OCI-LY7 (cell line): Measurements from ENCODE around the gene PKD1. TPM values are rescaled to one million over a fixed set of nuclear protein-coding genes. Genes with fewer than 3 reads are reported as not detected.
A peak's percentile ranks its signal among the peaks of the same experiment; 100 is the strongest.

Source experiments
- BruUV-seq: library from RNA; stranded (reverse); fragments of 400-500 nt; replicated peaks from 2 replicates; lab custom pipeline; 2021; lab: Mats Ljungman, UMichigan
- CTCF ChIA-PET: fragments of 300-600 bp; sonication (Branson Sonifier 250); formaldehyde crosslinking; loops from one replicate; lab custom pipeline; 2022; ENCODE audit warnings: antibody characterized with exemption; ENCODE audit not compliant: unreplicated experiment; lab: Charles Lee
- POLR2A ChIA-PET: fragments of 300-600 bp; sonication (Branson Sonifier 250); formaldehyde crosslinking; loops from one replicate; lab custom pipeline; 2022; ENCODE audit warnings: antibody characterized with exemption; lab: Charles Lee
- DNase-seq: peaks from one replicate; pipeline ENCODE4 v3.0.0-alpha.2; 2015; ENCODE audit warnings: low spot score
- H2AFZ ChIP-seq: fragments of 200-600 bp; sonication (generic), shearing (Covaris generic); 2 replicates; pipeline ENCODE4 v1.6.1; 2014; ENCODE audit warnings: mild to moderate bottlenecking, antibody characterized with exemption, low read length, moderate library complexity
- H3K27ac ChIP-seq: fragments of 200-600 bp; sonication (generic); 2 replicates; pipeline ENCODE4 v1.5.1; 2014; ENCODE audit warnings: mixed run types, low read depth, mild to moderate bottlenecking, moderate library complexity, low read length, inconsistent platforms; ENCODE audit not compliant: poor library complexity, severe bottlenecking
- H3K36me3 ChIP-seq: fragments of 200-600 bp; sonication (generic); 2 replicates; pipeline ENCODE4 v1.6.1; 2014; ENCODE audit warnings: mild to moderate bottlenecking, antibody characterized with exemption, low read length, moderate library complexity, mixed read lengths; ENCODE audit not compliant: insufficient read depth
- H3K4me1 ChIP-seq: fragments of 200-600 bp; sonication (generic); 2 replicates; pipeline ENCODE4 v1.5.1; 2014; ENCODE audit warnings: mild to moderate bottlenecking, low read length; ENCODE audit not compliant: insufficient read depth, poor library complexity, severe bottlenecking
- H3K4me2 ChIP-seq: fragments of 200-600 bp; sonication (generic); 2 replicates; pipeline ENCODE4 v1.6.1; 2014; ENCODE audit warnings: mild to moderate bottlenecking, low read length
- H3K4me3 ChIP-seq: fragments of 200-600 bp; sonication (generic); 2 replicates; pipeline ENCODE4 v1.5.1; 2014; ENCODE audit warnings: mild to moderate bottlenecking, low read depth, low read length; ENCODE audit not compliant: poor library complexity, severe bottlenecking
- H3K79me2 ChIP-seq: fragments of 200-600 bp; sonication (generic); 2 replicates; pipeline ENCODE4 v1.6.1; 2016; ENCODE audit warnings: low read depth, mild to moderate bottlenecking, low read length, moderate library complexity, mixed read lengths; ENCODE audit not compliant: insufficient read depth
- H3K9me2 ChIP-seq: fragments of 200-600 bp; sonication (generic); 2 replicates; pipeline ENCODE4 v1.6.1; 2016; ENCODE audit warnings: mild to moderate bottlenecking, low read length, mixed read lengths; ENCODE audit not compliant: insufficient read depth
- H3K9me3 ChIP-seq: fragments of 200-600 bp; sonication (generic); 2 replicates; pipeline ENCODE4 v1.6.1; 2014; ENCODE audit warnings: mild to moderate bottlenecking, mixed run types, low read length, mixed read lengths
- H4K20me1 ChIP-seq: fragments of 200-600 bp; sonication (generic); 2 replicates; pipeline ENCODE4 v1.6.1; 2014; ENCODE audit warnings: mild to moderate bottlenecking, antibody characterized with exemption, low read length, moderate library complexity, mixed read lengths; ENCODE audit not compliant: insufficient read depth
- EZH2phosphoT487 ChIP-seq: fragments of 200-600 bp; sonication (generic); IDR thresholded peaks from 2 replicates; pipeline ENCODE4 v1.6.1; 2018; ENCODE audit warnings: low read depth, borderline replicate concordance, mild to moderate bottlenecking, mixed run types, antibody characterized with exemption, low read length, moderate library complexity, mixed read lengths
- intact Hi-C: fragments of 100-400 bp; cut with micrococcal nuclease; formaldehyde crosslinking; loops from one replicate; pipeline ENCODE4 v1.10.0; 2022; ENCODE audit not compliant: unreplicated experiment
- total RNA-seq, 2 experiments: library from RNA; depleted of rRNA in 1 of 2; stranded (reverse); fragments of >200 nt in 1 of 2; shearing (Covaris generic) in 1 of 2; gene quantifications; 2 replicates each; pipeline ENCODE4 v1.2.3, GENCODE V29; 2014 to 2022
- TF ChIP-seq, protein P1 (sequence below): fragments of 200-600 bp; sonication (generic); conservative IDR thresholded peaks from 2 replicates; pipeline ENCODE4 v1.5.1; 2014; ENCODE audit warnings: mild to moderate bottlenecking, antibody characterized with exemption, low read length, moderate library complexity, mixed read lengths

Gene PKD1
- total RNA-seq, 2 experiments from 2014 or later: 87.4 to 112 TPM

DNA sequence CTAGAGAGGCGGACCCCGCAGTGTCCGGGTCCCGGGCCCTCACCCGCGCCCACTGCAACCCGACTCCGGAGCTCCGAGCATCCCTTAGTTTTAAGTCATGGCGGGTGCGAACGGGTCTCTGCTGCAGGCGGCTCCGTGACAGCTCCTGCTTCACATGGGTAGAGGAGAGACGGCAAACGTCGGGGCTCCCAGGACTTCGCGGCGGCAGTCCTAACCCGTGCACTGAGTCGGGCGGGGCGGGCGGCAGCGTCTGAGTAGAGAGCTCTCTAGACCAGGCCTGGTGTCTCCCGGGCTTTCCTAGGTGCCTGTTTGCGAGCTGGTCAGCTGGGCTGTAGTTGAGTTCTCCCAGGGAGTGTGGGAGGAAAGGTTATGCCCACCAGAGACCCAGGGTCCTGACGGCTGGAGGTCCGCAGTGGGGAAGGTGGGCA lies 87.6 kb downstream of the PKD1 start:
- H3K4me1 ChIP-seq: peaks cover 20% of the 10 kb centered on the region
- TSS peak; percentile 72 for BruUV-seq

DNA sequence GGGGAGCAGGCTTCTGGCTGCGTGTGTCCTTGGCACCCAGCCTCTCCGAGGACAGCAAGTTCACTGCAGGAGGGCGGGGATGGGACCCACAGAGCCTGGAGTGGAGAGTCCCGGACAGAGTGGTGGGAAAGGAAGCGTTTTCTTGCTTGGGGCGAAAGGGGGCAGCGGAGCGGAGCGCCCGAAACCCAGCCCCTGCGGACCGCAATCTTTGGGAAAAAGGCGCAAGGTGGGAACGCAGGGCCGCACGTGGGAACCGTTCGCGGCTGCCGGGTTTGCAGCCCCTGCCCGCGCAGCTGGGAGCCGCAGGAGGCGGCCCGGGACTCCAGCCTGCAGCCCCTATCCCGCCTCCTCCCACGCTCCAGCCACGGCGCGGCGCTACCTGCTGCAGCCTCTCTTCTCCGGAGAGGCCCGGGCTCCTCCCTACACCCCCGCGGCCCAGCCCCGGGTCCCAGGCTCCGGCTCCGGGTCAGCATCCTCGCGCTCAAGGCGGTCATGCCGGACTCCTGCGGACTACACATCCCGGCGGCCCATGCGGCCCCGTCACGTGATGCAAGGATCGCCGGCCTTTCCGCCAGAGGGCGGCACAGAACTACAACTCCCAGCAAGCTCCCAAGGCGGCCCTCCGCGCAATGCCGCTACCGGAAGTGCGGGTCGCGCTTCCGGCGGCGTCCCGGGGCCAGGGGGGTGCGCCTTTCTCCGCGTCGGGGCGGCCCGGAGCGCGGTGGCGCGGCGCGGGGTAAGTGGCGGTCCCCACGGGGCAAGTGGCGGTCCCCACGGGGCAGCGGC lies 88.2 kb downstream of the PKD1 start, which contains the start of the genes NTHL1 and TSC2:
Gene NTHL1, minus strand, starts transcription at position 505 of the 786 bp plus-strand sequence. Its CDS starts 11 bp downstream, at position 494.
Gene TSC2, plus strand, starts transcription at position 656 of the 786 bp plus-strand sequence. CDS start 631 bp downstream, outside the sequence.
- peaks cover 27% of the 10 kb centered on the region; the same call in 1 of the 2 replicates for H3K36me3 ChIP-seq
- CTCF ChIA-PET: no interaction called here
- intact Hi-C loops: loop anchor here (2.0 kb wide), 1 partner anchor 25 kb away; no protein-coding TSS in a partner anchor
- POLR2A ChIA-PET: interaction anchor here (1.0 to 1.4 kb wide), 2 partner anchors 55 to 107 kb away, joined by 3 to 4 read pairs; no protein-coding TSS in a partner anchor
- peak within 1 kb of the TSS; percentile 97 for H3K4me2 ChIP-seq
- peaks cover 12% of the 10 kb centered on the region; the same call in 1 of the 2 replicates for H3K79me2 ChIP-seq
- peak within 1 kb of the TSS; percentile 32 for H3K27ac ChIP-seq
- no peak for TF ChIP-seq EZH2phosphoT487
- TF ChIP-seq, protein P1, sequence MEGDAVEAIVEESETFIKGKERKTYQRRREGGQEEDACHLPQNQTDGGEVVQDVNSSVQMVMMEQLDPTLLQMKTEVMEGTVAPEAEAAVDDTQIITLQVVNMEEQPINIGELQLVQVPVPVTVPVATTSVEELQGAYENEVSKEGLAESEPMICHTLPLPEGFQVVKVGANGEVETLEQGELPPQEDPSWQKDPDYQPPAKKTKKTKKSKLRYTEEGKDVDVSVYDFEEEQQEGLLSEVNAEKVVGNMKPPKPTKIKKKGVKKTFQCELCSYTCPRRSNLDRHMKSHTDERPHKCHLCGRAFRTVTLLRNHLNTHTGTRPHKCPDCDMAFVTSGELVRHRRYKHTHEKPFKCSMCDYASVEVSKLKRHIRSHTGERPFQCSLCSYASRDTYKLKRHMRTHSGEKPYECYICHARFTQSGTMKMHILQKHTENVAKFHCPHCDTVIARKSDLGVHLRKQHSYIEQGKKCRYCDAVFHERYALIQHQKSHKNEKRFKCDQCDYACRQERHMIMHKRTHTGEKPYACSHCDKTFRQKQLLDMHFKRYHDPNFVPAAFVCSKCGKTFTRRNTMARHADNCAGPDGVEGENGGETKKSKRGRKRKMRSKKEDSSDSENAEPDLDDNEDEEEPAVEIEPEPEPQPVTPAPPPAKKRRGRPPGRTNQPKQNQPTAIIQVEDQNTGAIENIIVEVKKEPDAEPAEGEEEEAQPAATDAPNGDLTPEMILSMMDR: peak; percentile 54
- peaks cover 20% of the 10 kb centered on the region for H3K4me1 ChIP-seq
- no peaks in the 10 kb centered on the region; the same call in 1 of the 2 replicates for H4K20me1 ChIP-seq
- H3K9me2 ChIP-seq: no peaks in the 10 kb centered on the region
- H3K9me3 ChIP-seq: no peaks in the 10 kb centered on the region
- DNase-seq: peak; percentile 97
- no TSS peak for BruUV-seq
- H2AFZ ChIP-seq: peak within 1 kb of the TSS; percentile 79
- peak within 1 kb of the TSS; percentile 99 for H3K4me3 ChIP-seq

More for the DNA sequence above, 87.6 kb downstream of the PKD1 start:
- H3K9me2 ChIP-seq: no peaks in the 10 kb centered on the region
- H3K9me3 ChIP-seq: no peaks in the 10 kb centered on the region
- H3K4me2 ChIP-seq: peak overlapping the region; percentile 94
- H3K4me3 ChIP-seq: peak overlapping the region; percentile 99
- no peak for TF ChIP-seq EZH2phosphoT487
- TF ChIP-seq, protein P1: no peak
- intact Hi-C loops: no loop called here
- H4K20me1 ChIP-seq: no peaks in the 10 kb centered on the region; the same call in 1 of the 2 replicates
- CTCF ChIA-PET: no interaction called here
- peaks cover 31% of the 10 kb centered on the region; the same call in 1 of the 2 replicates for H3K36me3 ChIP-seq
- peak overlapping the region; percentile 79 for H2AFZ ChIP-seq
- no peak for DNase-seq
- H3K79me2 ChIP-seq: peaks cover 12% of the 10 kb centered on the region; the same call in 1 of the 2 replicates
- no peak overlapping the region for H3K27ac ChIP-seq
- POLR2A ChIA-PET: interaction anchor here (1.0 kb wide), 1 partner anchor 106 kb away, joined by 3 read pairs; no protein-coding TSS in a partner anchor
